Liver (tissue), 10 donors: ENCODE measurements around the gene NLK. TPM values are rescaled to one million over a fixed set of nuclear protein-coding genes. Genes with fewer than 3 reads are reported as not detected.

ENCODE experiments used
- DNase-seq: peaks from one replicate; pipeline ENCODE4 v3.0.0-alpha.2; 2017; ENCODE audit warnings: low spot score
- H3K27ac ChIP-seq, 2 donors: one replicate each; pipeline ENCODE4 v1.7.0; 2013; ENCODE audit warnings: inconsistent platforms in 2 of 2, low read length in 2 of 2, control low read depth in 1 of 2, low read depth in 1 of 2, mild to moderate bottlenecking in 1 of 2
- H3K27me3 ChIP-seq, 4 donors: one replicate each; pipeline versions ENCODE4 v1.6.1 to v1.7.0; 2013; ENCODE audit warnings: low read length in 3 of 4, inconsistent platforms in 1 of 4, mild to moderate bottlenecking in 1 of 4, moderate library complexity in 1 of 4; ENCODE audit not compliant: control insufficient read depth in 4 of 4, insufficient read depth in 4 of 4
- H3K36me3 ChIP-seq, 4 donors: one replicate each; pipeline versions ENCODE4 v1.6.1 to v1.7.0; 2013; ENCODE audit warnings: low read length in 3 of 4, mild to moderate bottlenecking in 3 of 4, low read depth in 1 of 4, moderate library complexity in 1 of 4; ENCODE audit not compliant: control insufficient read depth in 4 of 4, insufficient read depth in 3 of 4
- H3K4me1 ChIP-seq, 4 donors: one replicate each; pipeline versions ENCODE4 v1.6.1 to v1.7.0; 2013; ENCODE audit warnings: low read length in 3 of 4, mild to moderate bottlenecking in 3 of 4, moderate library complexity in 1 of 4; ENCODE audit not compliant: control insufficient read depth in 4 of 4, insufficient read depth in 4 of 4
- H3K4me3 ChIP-seq, 3 donors: one replicate each; pipeline versions ENCODE4 v1.6.1 to v1.7.0; 2013; ENCODE audit warnings: low read length in 3 of 3, control low read depth in 1 of 3, low read depth in 1 of 3, mild to moderate bottlenecking in 1 of 3
- H3K9ac ChIP-seq, 2 donors: one replicate each; pipeline ENCODE4 v1.7.0; 2013; ENCODE audit warnings: low read length in 2 of 2, mild to moderate bottlenecking in 2 of 2, moderate library complexity in 2 of 2, control low read depth in 1 of 2, low read depth in 1 of 2
- H3K9me3 ChIP-seq, 4 donors: one replicate each; pipeline versions ENCODE4 v1.6.1 to v1.7.0; 2013; ENCODE audit warnings: low read length in 3 of 4; ENCODE audit not compliant: control insufficient read depth in 4 of 4
- EGR1 ChIP-seq, 2 donors: IDR thresholded peaks; 2 replicates each; pipeline ENCODE4 v1.6.1; 2016 to 2018; ENCODE audit warnings: antibody characterized with exemption in 2 of 2, low read depth in 2 of 2
- FOXA1 ChIP-seq: IDR thresholded peaks from 2 replicates; pipeline ENCODE4 v1.6.1; 2016; ENCODE audit warnings: antibody characterized with exemption
- FOXA2 ChIP-seq: IDR thresholded peaks from 2 replicates; pipeline ENCODE4 v1.6.1; 2016; ENCODE audit warnings: antibody characterized with exemption
- GABPA ChIP-seq, 2 donors: IDR thresholded peaks in 1 of 2; conservative IDR thresholded peaks in 1 of 2; 2 replicates each; pipeline ENCODE4 v1.6.1; 2016; ENCODE audit warnings: antibody characterized with exemption in 2 of 2, mild to moderate bottlenecking in 1 of 2, moderate library complexity in 1 of 2
- HNF4A ChIP-seq, 2 donors: conservative IDR thresholded peaks; 2 replicates each; pipeline ENCODE4 v1.6.1; 2016; ENCODE audit warnings: antibody characterized with exemption in 2 of 2, mild to moderate bottlenecking in 2 of 2
- HNF4G ChIP-seq: IDR thresholded peaks from 2 replicates; pipeline ENCODE4 v1.6.1; 2016; ENCODE audit warnings: antibody characterized with exemption
- JUND ChIP-seq, 2 donors: IDR thresholded peaks; 2 replicates each; pipeline ENCODE4 v1.6.1; 2016; ENCODE audit warnings: antibody characterized with exemption in 2 of 2
- NR2F2 ChIP-seq: IDR thresholded peaks from 2 replicates; pipeline ENCODE4 v1.6.1; 2016; ENCODE audit warnings: antibody characterized with exemption
- RAD21 ChIP-seq, 2 donors: IDR thresholded peaks; 2 replicates each; pipeline ENCODE4 v1.6.1; 2016; ENCODE audit warnings: antibody characterized with exemption in 2 of 2, mild to moderate bottlenecking in 2 of 2
- RXRA ChIP-seq, 2 donors: IDR thresholded peaks; 2 replicates each; pipeline ENCODE4 v1.6.1; 2017 to 2018; ENCODE audit warnings: antibody characterized with exemption in 2 of 2, mild to moderate bottlenecking in 1 of 2
- SP1 ChIP-seq: IDR thresholded peaks from 2 replicates; pipeline ENCODE4 v1.6.1; 2018; ENCODE audit warnings: antibody characterized with exemption, mild to moderate bottlenecking
- TAF1 ChIP-seq: conservative IDR thresholded peaks from 2 replicates; pipeline ENCODE4 v1.6.1; 2016; ENCODE audit warnings: antibody characterized with exemption, mild to moderate bottlenecking
- YY1 ChIP-seq: IDR thresholded peaks from 2 replicates; pipeline ENCODE4 v1.6.1; 2016; ENCODE audit warnings: antibody characterized with exemption, mild to moderate bottlenecking
- WGBS: extraction: QIAGEN DNeasy Blood & Tissue Kit; methylation state at CpG from one replicate; pipeline ENCODE4 v1.1.7; 2013; 5-methylcytosine and 5-hydroxymethylcytosine counted together
- polyA plus RNA-seq, 2 donors: library from polyadenylated mRNA; stranded (reverse) in 1 of 2; unstranded in 1 of 2; fragments of 200-250 nt in 1 of 2; fragments of >200 nt in 1 of 2; fragmentation: Nextera tagmentation in 1 of 2; extraction: Ambion mirVana in 1 of 2; gene quantifications; one replicate each; pipeline versions ENCODE4 v1.2.1 to v1.2.3, GENCODE V29; 2013 to 2015
- small RNA-seq: library from RNA; depleted of rRNA; stranded (forward); fragments of <200 nt; gene quantifications from one replicate; pipeline ENCODE3, GENCODE V24; 2014
- total RNA-seq, 2 donors: library from RNA; depleted of rRNA; stranded (reverse); fragments of >200 nt; gene quantifications; one replicate each; pipeline ENCODE4 v1.2.3, GENCODE V29; 2014
- TF ChIP-seq, protein P1 (sequence below): IDR thresholded peaks from 2 replicates; pipeline ENCODE4 v1.6.1; 2016; ENCODE audit warnings: antibody characterized with exemption, mild to moderate bottlenecking
- TF ChIP-seq, protein P2 (sequence below): IDR thresholded peaks from 2 replicates; pipeline ENCODE4 v1.6.1; 2016; ENCODE audit warnings: antibody characterized with exemption
- TF ChIP-seq, protein P3 (sequence below): IDR thresholded peaks from 2 replicates; pipeline ENCODE4 v1.6.1; 2016; ENCODE audit warnings: antibody characterized with exemption
- donor health status: healthy.
- donor health status: healthy.
- donor health status: healthy.
- donor health status: healthy.
- donor health status: healthy.

The NLK gene
- total and polyA plus RNA-seq, 4 donors, result 4.4 to 17.4 (median 9.2) TPM

DNA sequence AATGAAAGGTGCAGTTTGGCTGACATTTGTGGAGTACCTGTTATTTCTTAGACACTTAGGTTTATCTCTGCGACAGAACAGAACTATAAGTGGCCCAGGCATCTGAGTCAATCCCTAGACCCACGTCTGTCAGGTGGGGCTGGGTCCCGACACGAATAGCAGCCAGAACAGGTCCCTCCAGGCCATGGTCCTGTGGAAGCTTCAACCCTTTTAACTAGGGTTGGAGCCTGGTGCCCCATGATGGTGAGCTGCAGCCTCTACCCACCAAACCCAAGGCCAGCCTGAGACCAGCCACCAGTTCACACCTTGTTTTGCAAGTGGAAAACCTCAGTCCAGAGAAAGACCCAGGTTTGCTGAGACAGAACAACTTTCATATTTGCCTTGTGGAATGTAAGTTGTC is 202.0 kb downstream of the NLK start:
- H3K9ac ChIP-seq, result no peak overlapping the region
- no peak overlapping the region for H3K27ac ChIP-seq
- DNase-seq, result no peak
- TF ChIP-seq RXRA (IDR thresholded peaks at IDR 0.05) (no peak), HNF4A (conservative IDR thresholded peaks at IDR 0.05) (no peak), YY1 (no peak), EGR1 (IDR thresholded peaks at IDR 0.05; ENCODE audit: low read depth in 2 of 2) (no peak), FOXA2 (no peak), TAF1 (no peak), JUND (IDR thresholded peaks at IDR 0.05) (no peak), FOXA1 (no peak), NR2F2 (no peak), HNF4G (no peak), GABPA (IDR thresholded peaks at IDR 0.05 in 1 of 2, conservative IDR thresholded peaks at IDR 0.05 in 1 of 2) (no peak), SP1 (no peak), RAD21 (IDR thresholded peaks at IDR 0.05) (no peak)
- TF ChIP-seq, protein P1, sequence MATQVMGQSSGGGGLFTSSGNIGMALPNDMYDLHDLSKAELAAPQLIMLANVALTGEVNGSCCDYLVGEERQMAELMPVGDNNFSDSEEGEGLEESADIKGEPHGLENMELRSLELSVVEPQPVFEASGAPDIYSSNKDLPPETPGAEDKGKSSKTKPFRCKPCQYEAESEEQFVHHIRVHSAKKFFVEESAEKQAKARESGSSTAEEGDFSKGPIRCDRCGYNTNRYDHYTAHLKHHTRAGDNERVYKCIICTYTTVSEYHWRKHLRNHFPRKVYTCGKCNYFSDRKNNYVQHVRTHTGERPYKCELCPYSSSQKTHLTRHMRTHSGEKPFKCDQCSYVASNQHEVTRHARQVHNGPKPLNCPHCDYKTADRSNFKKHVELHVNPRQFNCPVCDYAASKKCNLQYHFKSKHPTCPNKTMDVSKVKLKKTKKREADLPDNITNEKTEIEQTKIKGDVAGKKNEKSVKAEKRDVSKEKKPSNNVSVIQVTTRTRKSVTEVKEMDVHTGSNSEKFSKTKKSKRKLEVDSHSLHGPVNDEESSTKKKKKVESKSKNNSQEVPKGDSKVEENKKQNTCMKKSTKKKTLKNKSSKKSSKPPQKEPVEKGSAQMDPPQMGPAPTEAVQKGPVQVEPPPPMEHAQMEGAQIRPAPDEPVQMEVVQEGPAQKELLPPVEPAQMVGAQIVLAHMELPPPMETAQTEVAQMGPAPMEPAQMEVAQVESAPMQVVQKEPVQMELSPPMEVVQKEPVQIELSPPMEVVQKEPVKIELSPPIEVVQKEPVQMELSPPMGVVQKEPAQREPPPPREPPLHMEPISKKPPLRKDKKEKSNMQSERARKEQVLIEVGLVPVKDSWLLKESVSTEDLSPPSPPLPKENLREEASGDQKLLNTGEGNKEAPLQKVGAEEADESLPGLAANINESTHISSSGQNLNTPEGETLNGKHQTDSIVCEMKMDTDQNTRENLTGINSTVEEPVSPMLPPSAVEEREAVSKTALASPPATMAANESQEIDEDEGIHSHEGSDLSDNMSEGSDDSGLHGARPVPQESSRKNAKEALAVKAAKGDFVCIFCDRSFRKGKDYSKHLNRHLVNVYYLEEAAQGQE, result no peak
- TF ChIP-seq, protein P2, sequence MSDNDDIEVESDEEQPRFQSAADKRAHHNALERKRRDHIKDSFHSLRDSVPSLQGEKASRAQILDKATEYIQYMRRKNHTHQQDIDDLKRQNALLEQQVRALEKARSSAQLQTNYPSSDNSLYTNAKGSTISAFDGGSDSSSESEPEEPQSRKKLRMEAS, result no peak
- TF ChIP-seq, protein P3, sequence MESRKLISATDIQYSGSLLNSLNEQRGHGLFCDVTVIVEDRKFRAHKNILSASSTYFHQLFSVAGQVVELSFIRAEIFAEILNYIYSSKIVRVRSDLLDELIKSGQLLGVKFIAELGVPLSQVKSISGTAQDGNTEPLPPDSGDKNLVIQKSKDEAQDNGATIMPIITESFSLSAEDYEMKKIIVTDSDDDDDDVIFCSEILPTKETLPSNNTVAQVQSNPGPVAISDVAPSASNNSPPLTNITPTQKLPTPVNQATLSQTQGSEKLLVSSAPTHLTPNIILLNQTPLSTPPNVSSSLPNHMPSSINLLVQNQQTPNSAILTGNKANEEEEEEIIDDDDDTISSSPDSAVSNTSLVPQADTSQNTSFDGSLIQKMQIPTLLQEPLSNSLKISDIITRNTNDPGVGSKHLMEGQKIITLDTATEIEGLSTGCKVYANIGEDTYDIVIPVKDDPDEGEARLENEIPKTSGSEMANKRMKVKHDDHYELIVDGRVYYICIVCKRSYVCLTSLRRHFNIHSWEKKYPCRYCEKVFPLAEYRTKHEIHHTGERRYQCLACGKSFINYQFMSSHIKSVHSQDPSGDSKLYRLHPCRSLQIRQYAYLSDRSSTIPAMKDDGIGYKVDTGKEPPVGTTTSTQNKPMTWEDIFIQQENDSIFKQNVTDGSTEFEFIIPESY, result no peak
- H3K36me3 ChIP-seq, result no peaks in the 10 kb centered on the region
- H3K4me1 ChIP-seq, result no peaks in the 10 kb centered on the region
- WGBS, result 95% methylated on average over 4 of the region's 4 CpGs
- H3K9me3 ChIP-seq, result no peaks in the 10 kb centered on the region
- H3K27me3 ChIP-seq, result no peaks in the 10 kb centered on the region
- no peak overlapping the region for H3K4me3 ChIP-seq

Small RNA genes within 50 kb of the gene (small RNA-seq; reads per million reads assigned to genes)
- gene RF00006, result not detected
- gene RF00156, result not detected
- not detected for gene RF00601
- not detected for gene RPS29P22

Other genes with a start within 250 kb of the NLK start
- gene NOS2, start 242.1 kb upstream of the NLK start, total RNA-seq, result under 1 TPM in 1 of 2 donors, not detected in 1; under 0.01 TPM
- under 1 TPM in 1 of 2 donors, not detected in 1; 0.01 TPM for gene NOS2, start 242.1 kb upstream of the NLK start, polyA plus RNA-seq
- 1 to 10 TPM; 4.2 to 4.4 TPM for gene LYRM9, start 149.3 kb upstream of the NLK start, total RNA-seq
- 1 to 10 TPM; 3.8 to 4.0 TPM for gene LYRM9, start 149.3 kb upstream of the NLK start, polyA plus RNA-seq